GM23248 (cell line): Measurements from ENCODE around the gene LRBA. TPM values are rescaled to one million over a fixed set of nuclear protein-coding genes. Genes with fewer than 3 reads are reported as not detected.

Experiments
- DNase-seq: peaks from one replicate; pipeline ENCODE4 v3.0.0-alpha.2; 2015
- H2AFZ ChIP-seq: fragments of 200-600 bp; sonication (generic); 2 replicates; pipeline ENCODE4 v1.6.1; 2016; ENCODE audit warnings: antibody characterized with exemption
- H3F3A ChIP-seq: fragments of 200-600 bp; sonication (generic); 2 replicates; pipeline ENCODE4 v1.6.1; 2016; ENCODE audit warnings: mild to moderate bottlenecking, antibody characterized with exemption, mixed run types; ENCODE audit not compliant: insufficient read depth
- H3K27ac ChIP-seq: fragments of 200-600 bp; sonication (generic); 2 replicates; pipeline ENCODE4 v1.5.1; 2016; ENCODE audit warnings: mild to moderate bottlenecking
- H3K27me3 ChIP-seq: fragments of 200-600 bp; sonication (generic); replicated peaks from 2 replicates; pipeline ENCODE4 v1.6.1; 2016; ENCODE audit warnings: mild to moderate bottlenecking; ENCODE audit not compliant: insufficient read depth
- H3K36me3 ChIP-seq: fragments of 200-600 bp; sonication (generic); 2 replicates; pipeline ENCODE4 v1.6.1; 2016; ENCODE audit warnings: low read depth, mild to moderate bottlenecking
- H3K4me1 ChIP-seq: fragments of 200-600 bp; sonication (generic); 2 replicates; pipeline ENCODE4 v1.6.1; 2016; ENCODE audit warnings: mild to moderate bottlenecking; ENCODE audit not compliant: insufficient read depth
- H3K4me2 ChIP-seq: fragments of 200-600 bp; sonication (generic); one replicate; pipeline ENCODE4 v1.6.1; 2016; ENCODE audit warnings: mild to moderate bottlenecking; ENCODE audit not compliant: unreplicated experiment
- H3K4me3 ChIP-seq: fragments of 200-600 bp; sonication (generic); 2 replicates; pipeline ENCODE4 v1.5.1; 2016; ENCODE audit warnings: mild to moderate bottlenecking
- H3K79me2 ChIP-seq: fragments of 200-600 bp; sonication (generic); 2 replicates; pipeline ENCODE4 v1.6.1; 2016; ENCODE audit warnings: mild to moderate bottlenecking; ENCODE audit not compliant: insufficient read depth
- H3K9ac ChIP-seq: fragments of 200-600 bp; sonication (generic); 2 replicates; pipeline ENCODE4 v1.6.1; 2016; ENCODE audit warnings: mild to moderate bottlenecking
- H3K9me2 ChIP-seq: fragments of 200-600 bp; sonication (generic); 2 replicates; pipeline ENCODE4 v1.6.1; 2016; ENCODE audit warnings: mixed run types, mild to moderate bottlenecking, moderate library complexity; ENCODE audit not compliant: insufficient read depth
- H3K9me3 ChIP-seq: fragments of 200-600 bp; sonication (generic); one replicate; pipeline ENCODE4 v1.6.1; 2017; ENCODE audit warnings: low read depth
- H4K20me1 ChIP-seq: fragments of 200-600 bp; sonication (generic); 2 replicates; pipeline ENCODE4 v1.6.0; 2016; ENCODE audit not compliant: insufficient read depth
- EZH2 ChIP-seq: fragments of 200-600 bp; sonication (generic); IDR thresholded peaks from 2 replicates; pipeline ENCODE4 v1.6.1; 2018; ENCODE audit warnings: antibody characterized with exemption, mild to moderate bottlenecking; ENCODE audit not compliant: insufficient read depth, poor library complexity, severe bottlenecking
- EZH2phosphoT487 ChIP-seq: fragments of 200-600 bp; sonication (generic); IDR thresholded peaks from 2 replicates; pipeline ENCODE4 v1.6.1; 2018; ENCODE audit warnings: antibody characterized with exemption, moderate library complexity, mild to moderate bottlenecking, low read depth; ENCODE audit not compliant: insufficient read depth
- WGBS, 2 experiments: methylation state at CpG; one replicate each; pipeline ENCODE4 v1.1.6; 2015 to 2017; ENCODE audit warnings: low lambda C conversion rate in 2 of 2, low coverage in 1 of 2; ENCODE audit errors: missing lambda C conversion rate in 2 of 2; 5-methylcytosine and 5-hydroxymethylcytosine counted together
- in situ Hi-C: fragments of 300-500 bp; cut with MboI; formaldehyde crosslinking; loops from 2 replicates; pipeline ENCODE4 v1.15.0; 2020
- polyA plus RNA-seq: library from polyadenylated mRNA; unstranded; fragments of >200 nt; fragmentation: Nextera tagmentation; extraction: Ambion mirVana; gene quantifications from 2 replicates; pipeline ENCODE4 v1.2.1, GENCODE V29; 2016
- total RNA-seq: library from RNA; depleted of rRNA; stranded (reverse); fragments of >200 nt; shearing (Covaris generic); gene quantifications from 2 replicates; pipeline ENCODE4 v1.2.3, GENCODE V29; 2014

Gene LRBA
- total and polyA plus RNA-seq, 2 experiments from 2014 or later = 6.6 to 17.8 TPM

DNA sequence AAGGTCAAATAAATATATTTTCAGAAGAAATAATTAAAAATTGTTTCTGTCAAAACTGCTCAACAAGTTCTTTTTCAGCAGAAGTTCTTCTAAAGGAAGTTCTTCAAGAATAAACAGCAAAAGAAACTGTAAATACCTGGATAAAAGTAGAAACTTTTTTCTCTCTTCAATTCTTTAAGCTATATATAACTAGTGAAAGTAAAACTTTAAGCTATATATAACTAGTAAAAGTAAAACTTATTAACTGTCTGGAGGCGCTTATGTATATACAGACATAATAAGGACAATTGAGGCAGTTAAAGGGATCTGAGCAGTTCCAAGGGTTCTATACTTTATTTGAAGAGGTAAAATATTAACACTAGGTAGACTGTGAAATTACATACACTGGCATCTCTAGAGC is 126.9 kb downstream of the LRBA start:
- Histone ChIP-seq H3K4me3 (no peak overlapping the region), H3K79me2 (no peaks in the 10 kb centered on the region), H3K4me1 (0 out of 2 replicates have a peak, but pooled peaks cover 5% of the 10 kb centered on the region), H3K27me3 (no peaks in the 10 kb centered on the region), H3K9me2 (no peaks in the 10 kb centered on the region), H3F3A (no peaks in the 10 kb centered on the region; the same call in 1 of the 2 replicates), H3K4me2 (no peak overlapping the region), H3K9me3 (no peaks in the 10 kb centered on the region), H2AFZ (no peak overlapping the region), H3K27ac (no peak overlapping the region), H3K36me3 (no peaks in the 10 kb centered on the region), H4K20me1 (no peaks in the 10 kb centered on the region), H3K9ac (no peak overlapping the region)
- TF ChIP-seq EZH2phosphoT487 (no peak), EZH2 (no peak)
- in situ Hi-C loops = no loop called here
- no peak for DNase-seq
- WGBS, 2 experiments = 0 to 2% methylated on average over 1 of the region's 1 CpG

DNA sequence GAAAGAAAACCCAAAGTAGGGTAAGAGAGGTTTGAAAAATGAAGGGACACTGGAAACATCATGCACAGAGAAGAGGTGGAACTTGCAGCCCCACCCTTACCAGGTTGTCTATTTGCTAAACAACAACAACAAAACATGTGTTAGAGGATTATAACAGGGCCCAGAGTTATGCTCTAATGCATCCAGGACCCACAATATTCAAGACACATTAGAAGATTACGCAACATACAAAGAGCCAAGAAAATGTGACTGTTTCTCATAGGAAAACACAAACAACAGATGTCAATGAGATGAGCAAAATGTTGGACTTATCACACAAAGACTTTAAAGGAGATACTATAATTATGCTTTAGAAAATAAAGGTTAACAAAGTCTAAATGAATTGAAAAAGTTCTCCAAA is 128.5 kb downstream of the LRBA start:
- no peaks in the 10 kb centered on the region for H3K27me3 ChIP-seq
- H2AFZ ChIP-seq = no peak overlapping the region
- no peaks in the 10 kb centered on the region for H3K36me3 ChIP-seq
- H3K4me3 ChIP-seq = no peak overlapping the region
- H3K9ac ChIP-seq = no peak overlapping the region
- H3K4me2 ChIP-seq = no peak overlapping the region
- no peak overlapping the region for H3K27ac ChIP-seq
- WGBS, 2 experiments = 75 to 86% methylated on average over 1 of the region's 1 CpG
- in situ Hi-C loops = no loop called here
- peak; percentile 24 for DNase-seq
- no peaks in the 10 kb centered on the region; the same call in 1 of the 2 replicates for H3F3A ChIP-seq
- H3K79me2 ChIP-seq = no peaks in the 10 kb centered on the region
- no peaks in the 10 kb centered on the region for H3K9me2 ChIP-seq
- no peak for TF ChIP-seq EZH2
- no peak for TF ChIP-seq EZH2phosphoT487
- 0 out of 2 replicates have a peak, but pooled peaks cover 5% of the 10 kb centered on the region for H3K4me1 ChIP-seq
- no peaks in the 10 kb centered on the region for H4K20me1 ChIP-seq
- no peaks in the 10 kb centered on the region for H3K9me3 ChIP-seq

DNA sequence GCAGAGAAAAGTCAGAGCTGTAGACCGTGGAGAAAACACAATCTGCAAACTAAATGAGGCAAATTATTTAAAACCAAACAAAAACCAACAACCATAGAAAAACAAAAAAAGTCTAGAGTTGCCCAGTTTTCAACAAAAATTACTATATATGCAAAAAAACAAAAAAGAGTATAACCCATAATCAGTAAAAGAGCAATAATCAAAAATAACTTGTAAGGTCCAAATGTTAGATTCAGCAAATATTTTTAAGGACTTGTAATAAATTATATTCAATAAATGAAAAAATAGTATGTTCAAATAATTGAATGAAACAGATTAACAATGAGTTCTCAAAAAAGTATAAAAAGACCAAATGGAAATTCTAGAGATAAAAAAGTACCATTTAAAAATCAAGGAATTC is 130.5 kb downstream of the LRBA start:
- TF ChIP-seq EZH2 (no peak), EZH2phosphoT487 (no peak)
- H2AFZ ChIP-seq = 0 out of 2 replicates have a peak overlapping the region, but pooled peaks have one; percentile 41
- H4K20me1 ChIP-seq = no peaks in the 10 kb centered on the region
- in situ Hi-C loops = no loop called here
- no peaks in the 10 kb centered on the region for H3F3A ChIP-seq
- H3K4me3 ChIP-seq = peak overlapping the region; percentile 36
- H3K4me1 ChIP-seq = 0 out of 2 replicates have a peak, but pooled peaks cover 5% of the 10 kb centered on the region
- peak overlapping the region; percentile 29 for H3K4me2 ChIP-seq
- H3K27me3 ChIP-seq = no peaks in the 10 kb centered on the region
- H3K36me3 ChIP-seq = no peaks in the 10 kb centered on the region
- no peak for DNase-seq
- no peaks in the 10 kb centered on the region for H3K9me3 ChIP-seq
- WGBS, 2 experiments = 88 to 96% methylated on average over 1 of the region's 1 CpG
- no peaks in the 10 kb centered on the region for H3K9me2 ChIP-seq
- 0 out of 2 replicates have a peak overlapping the region, but pooled peaks have one; percentile 15 for H3K27ac ChIP-seq
- H3K9ac ChIP-seq = peak overlapping the region; percentile 60
- H3K79me2 ChIP-seq = no peaks in the 10 kb centered on the region

DNA sequence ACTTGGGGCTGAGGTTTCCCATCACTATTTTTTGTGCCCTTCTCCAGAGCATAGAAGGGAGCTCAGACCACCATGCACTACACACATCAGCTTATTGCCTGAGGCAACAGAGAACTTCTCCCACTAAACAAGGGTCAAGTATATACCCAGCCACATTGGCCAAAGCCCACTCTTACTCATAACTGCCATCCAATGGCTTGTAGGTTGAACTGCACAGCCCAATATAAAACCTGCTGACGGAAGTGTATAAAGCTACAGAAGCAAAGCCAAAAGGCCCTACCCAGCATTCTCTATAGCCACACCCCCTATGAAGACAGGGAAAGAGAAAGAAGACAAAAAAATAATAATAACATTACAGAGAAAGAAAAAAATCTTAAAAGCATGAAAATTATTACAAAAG is 139.7 kb downstream of the LRBA start:
- Histone ChIP-seq H3K9me3 (no peaks in the 10 kb centered on the region), H3K36me3 (no peaks in the 10 kb centered on the region), H3K9me2 (no peaks in the 10 kb centered on the region), H3K4me3 (no peak overlapping the region), H3K9ac (no peak overlapping the region), H3K4me1 (no peaks in the 10 kb centered on the region), H3K27ac (no peak overlapping the region), H2AFZ (no peak overlapping the region), H4K20me1 (no peaks in the 10 kb centered on the region), H3K27me3 (no peaks in the 10 kb centered on the region), H3K79me2 (no peaks in the 10 kb centered on the region), H3K4me2 (no peak overlapping the region), H3F3A (no peaks in the 10 kb centered on the region)
- no peak for DNase-seq
- 93 to 100% methylated on average over 1 of the region's 1 CpG for WGBS, 2 experiments
- TF ChIP-seq EZH2phosphoT487 = no peak
- no peak for TF ChIP-seq EZH2
- in situ Hi-C loops = no loop called here
